Kidney (tissue), 14 donors: Measurements from ENCODE around the gene OVAAL. TPM values are rescaled to one million over a fixed set of nuclear protein-coding genes. Genes with fewer than 3 reads are reported as not detected.

Source experiments
- DNase-seq, 5 donors: peaks; one replicate each; pipeline ENCODE4 v3.0.0-alpha.2; 2013 to 2020
- FAIRE-seq: peaks from 2 replicates; lab custom pipeline; 2012; peaks lifted over from hg19 to GRCh38; lab: Jason Lieb, UNC
- H3K27ac ChIP-seq, 2 donors: one replicate each; pipeline ENCODE4 v1.7.0; 2013; ENCODE audit warnings: low read depth in 2 of 2, low read length in 2 of 2, inconsistent platforms in 1 of 2
- H3K27me3 ChIP-seq: one replicate; pipeline ENCODE4 v1.7.1; 2013; ENCODE audit warnings: low read length, inconsistent platforms; ENCODE audit not compliant: control insufficient read depth, insufficient read depth
- H3K36me3 ChIP-seq, 3 donors: one replicate each; pipeline versions ENCODE4 v1.7.0 to v1.7.1; 2013; ENCODE audit warnings: low read length in 3 of 3, control low read depth in 1 of 3, inconsistent platforms in 1 of 3; ENCODE audit not compliant: insufficient read depth in 3 of 3, control insufficient read depth in 2 of 3
- H3K4me1 ChIP-seq, 3 donors: one replicate each; pipeline versions ENCODE4 v1.7.0 to v1.7.1; 2013; ENCODE audit warnings: low read length in 3 of 3, inconsistent platforms in 1 of 3, low read depth in 1 of 3; ENCODE audit not compliant: control insufficient read depth in 2 of 3, insufficient read depth in 2 of 3
- H3K4me3 ChIP-seq, 3 donors: one replicate each; pipeline versions ENCODE4 v1.7.0 to v1.8.1; 2013; ENCODE audit warnings: low read length in 3 of 3, control low read depth in 1 of 3, inconsistent platforms in 1 of 3
- H3K9ac ChIP-seq, 3 donors: one replicate each; pipeline versions ENCODE4 v1.7.0 to v1.7.1; 2013; ENCODE audit warnings: low read length in 3 of 3, control low read depth in 1 of 3, inconsistent platforms in 1 of 3
- H3K9me3 ChIP-seq, 3 donors: one replicate each; pipeline versions ENCODE4 v1.7.0 to v1.7.1; 2013; ENCODE audit warnings: low read length in 3 of 3, control low read depth in 1 of 3, inconsistent platforms in 1 of 3; ENCODE audit not compliant: control insufficient read depth in 2 of 3, insufficient read depth in 1 of 3
- CTCF ChIP-seq: IDR thresholded peaks from 3 replicates; pipeline ENCODE4 v1.5.1; 2012; ENCODE audit warnings: mild to moderate bottlenecking, moderate library complexity, borderline replicate concordance; ENCODE audit not compliant: insufficient read depth; ENCODE audit errors: extremely low read depth
- intact Hi-C: fragments of 100-400 bp; cut with DNase I; formaldehyde crosslinking; loops from one replicate; pipeline ENCODE4 v1.11.1; 2022
- polyA plus RNA-seq: library from polyadenylated mRNA; stranded (reverse); fragments of 350-450 nt; fragmentation: Illumina TruSeq; extraction: RNeasy Lipid Tissue Mini Kit (QIAGEN cat#74804); gene quantifications from one replicate; pipeline ENCODE4 v1.2.3, GENCODE V29; 2014; ENCODE audit warnings: low read depth, low replicate concordance; ENCODE audit not compliant: insufficient read depth
- total RNA-seq: library from RNA; stranded (reverse); fragmentation: NEBNext Ultra II Directional; extraction: Animal tissue kit (Norgen Biotek cat#: 25700); gene quantifications from one replicate; pipeline ENCODE4 v1.2.1, GENCODE V29; 2021
- donor health status: control.
- donor health status: control.
- donor health status: control.
- donor health status: control.
- donor health status: control.
- donor health status: DM: yes; HTN: yes; CAD: no.
- donor health status: Normal renal cell carcinoma (clear cell type).

The OVAAL gene
- total and polyA plus RNA-seq, 2 donors from 2014 or later: not detected

- no peaks in the 10 kb centered on the region for H3K9me3 ChIP-seq
- H3K36me3 ChIP-seq: no peaks in the 10 kb centered on the region
- H3K27ac ChIP-seq: peak overlapping the region; percentile 1 to 64
- H3K9ac ChIP-seq: peak overlapping the region in 1 of 3 donors; percentile 24
- peaks cover 0 to 12% (median 4%) of the 10 kb centered on the region in 3 donors for H3K4me1 ChIP-seq
- H3K27me3 ChIP-seq: no peaks in the 10 kb centered on the region
- TF ChIP-seq CTCF: no peak
- no peak overlapping the region for H3K4me3 ChIP-seq
- FAIRE-seq: no peak
- intact Hi-C loops: no loop called here
- DNase-seq: no peak
Observed at GRCh38 chr1:180563026-180563827, 4.5 kb downstream of the OVAAL start.

GRCh38 chr1:180565121-180565871 lies 6.5 kb downstream of the OVAAL start:
- H3K4me3 ChIP-seq: no peak overlapping the region
- no peak for DNase-seq
- no peaks in the 10 kb centered on the region for H3K9me3 ChIP-seq
- H3K27me3 ChIP-seq: no peaks in the 10 kb centered on the region
- peaks cover 0 to 12% (median 4%) of the 10 kb centered on the region in 3 donors for H3K4me1 ChIP-seq
- H3K36me3 ChIP-seq: no peaks in the 10 kb centered on the region
- H3K27ac ChIP-seq: peak overlapping the region in 1 of 2 donors; percentile 4
- no peak overlapping the region for H3K9ac ChIP-seq
- intact Hi-C loops: no loop called here
- no peak for TF ChIP-seq CTCF
- FAIRE-seq: no peak

- intact Hi-C loops: no loop called here
- H3K9me3 ChIP-seq: no peaks in the 10 kb centered on the region
- FAIRE-seq (no peak), DNase-seq (no peak)
- peaks cover 0 to 12% (median 4%) of the 10 kb centered on the region in 3 donors for H3K4me1 ChIP-seq
- no peaks in the 10 kb centered on the region for H3K27me3 ChIP-seq
- TF ChIP-seq CTCF: no peak
- H3K9ac ChIP-seq: no peak overlapping the region
- H3K36me3 ChIP-seq: no peaks in the 10 kb centered on the region
- H3K27ac ChIP-seq: no peak overlapping the region
- H3K4me3 ChIP-seq: no peak overlapping the region
Observed at GRCh38 chr1:180566026-180566425, 7.3 kb downstream of the OVAAL start.
